Measurements from ENCODE around the gene CEP120.
"Not testable (repeated sequence)": the region's sequence is repeated elsewhere in the genome, so short reads cannot be mapped to it uniquely, and the experiment has no call there.

The CEP120 gene

DNA sequence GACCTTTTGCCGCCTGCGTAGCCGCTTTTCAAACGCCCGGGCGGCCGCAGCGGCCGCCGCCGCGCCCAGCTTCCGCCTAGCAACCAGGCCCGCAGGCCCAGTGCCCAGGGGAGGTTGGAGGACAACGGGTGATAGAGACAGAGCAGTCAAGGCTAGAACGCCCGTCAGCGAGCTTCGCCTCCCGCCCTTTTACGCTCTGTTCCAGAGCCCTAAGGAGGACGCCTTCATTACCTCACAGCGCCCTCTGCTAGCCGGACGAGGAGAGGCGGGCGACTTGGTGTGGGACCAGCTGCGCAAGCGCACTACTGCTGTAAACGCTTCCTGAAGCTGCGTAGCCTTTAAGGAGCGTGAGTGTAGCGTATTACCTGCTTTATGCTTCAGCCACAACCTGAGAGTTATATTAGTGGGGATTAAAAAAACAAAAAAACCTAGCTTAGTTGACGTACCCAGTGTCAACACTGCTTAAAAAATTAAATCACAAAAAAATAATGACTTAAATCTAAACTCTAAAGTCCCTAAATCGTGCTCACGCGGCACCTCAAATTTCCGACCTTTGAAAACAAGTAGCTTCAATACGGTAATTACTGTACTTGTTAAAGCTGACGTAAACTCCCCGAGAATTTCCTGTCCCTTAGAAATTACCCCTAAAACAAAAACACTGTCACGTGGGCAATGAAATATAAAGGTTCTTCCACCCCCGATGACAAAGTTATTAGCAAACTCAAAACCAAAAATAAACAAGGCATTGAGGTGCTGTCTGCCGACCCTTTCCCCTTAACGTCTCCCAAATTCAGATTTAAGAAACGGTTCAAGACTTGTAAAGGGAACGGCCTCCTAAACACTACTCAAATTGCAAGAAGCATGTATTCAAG, at the start of gene CEP120:
Gene CEP120 (minus strand): TSS at position 126 of the 872 bp plus-strand sequence. CDS start 405 bp downstream, outside the sequence.
- H3K4me3 ChIP-seq (ENCODE audit: low read depth, low read length), result peak within 1 kb of the TSS; percentile 64
- peak; percentile 92 for TF ChIP-seq CTCF (IDR thresholded peaks at IDR 0.05; ENCODE audit: control insufficient read depth, extremely low read depth, insufficient read depth)
- peak; percentile 98 for DNase-seq (ENCODE audit: low read depth)

DNA sequence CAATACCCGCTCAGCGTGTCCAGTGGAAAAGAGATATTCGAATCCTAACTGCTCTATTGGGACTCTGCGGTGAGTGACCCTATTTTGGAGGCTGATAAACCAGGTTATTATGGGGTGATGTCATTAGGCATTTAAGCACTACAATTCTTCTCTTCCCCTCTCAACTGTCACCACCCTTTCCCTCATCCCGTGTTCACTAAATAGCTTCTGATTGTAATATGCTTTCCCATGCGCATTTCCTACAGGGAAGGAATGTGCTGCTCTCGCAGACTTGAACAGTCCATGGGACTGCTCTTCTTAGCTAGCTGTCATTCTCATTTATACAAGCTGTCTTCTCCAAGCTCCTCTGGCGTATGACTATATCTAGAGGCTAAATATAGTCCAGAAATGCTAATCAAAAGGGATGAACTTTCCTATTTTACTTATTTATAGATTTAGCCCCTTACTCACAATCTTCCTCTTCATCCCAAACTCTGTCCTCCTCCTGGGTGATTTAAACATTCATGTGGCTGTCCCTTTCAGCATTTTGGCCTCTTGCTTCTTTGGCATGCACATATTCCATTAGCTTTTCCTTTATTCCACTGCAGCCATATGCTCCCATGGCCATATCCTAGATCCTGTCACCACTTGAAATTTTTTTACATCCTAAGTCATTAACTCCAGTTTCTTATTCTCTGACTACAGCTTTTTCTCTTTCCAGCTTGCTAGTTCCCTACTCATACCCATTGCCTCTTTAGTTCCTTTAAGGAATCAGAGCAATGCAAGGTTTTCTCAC, 49.1 kb upstream of the CEP120 start:
- no peak for TF ChIP-seq CTCF (IDR thresholded peaks at IDR 0.05; ENCODE audit: control insufficient read depth, extremely low read depth, insufficient read depth)
- DNase-seq (ENCODE audit: low read depth), result no peak
- H3K4me3 ChIP-seq (ENCODE audit: low read depth, low read length), result no peak overlapping the region

DNA sequence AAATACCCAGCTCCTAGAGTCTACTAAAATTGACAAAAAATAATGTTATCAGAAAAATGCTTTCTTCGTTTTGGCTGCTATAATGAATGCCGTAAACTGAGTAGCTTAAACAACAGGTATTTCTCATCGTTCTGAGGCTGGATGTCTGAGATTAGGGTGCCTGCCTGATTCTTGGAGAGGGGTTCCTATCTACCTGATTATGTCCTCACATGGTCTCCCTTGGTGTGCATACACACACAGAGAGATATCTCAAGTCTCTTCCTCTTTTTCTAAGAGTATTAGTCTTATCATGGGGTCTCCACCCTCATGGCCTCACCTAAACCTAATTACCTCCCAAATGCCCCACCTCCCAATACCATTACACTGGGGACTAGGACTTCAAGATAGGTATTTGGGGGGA, 48.2 kb upstream of the CEP120 start:
- H3K4me3 ChIP-seq (ENCODE audit: low read depth, low read length), result no peak overlapping the region
- TF ChIP-seq CTCF (IDR thresholded peaks at IDR 0.05; ENCODE audit: control insufficient read depth, extremely low read depth, insufficient read depth), result no peak
- no peak for DNase-seq (ENCODE audit: low read depth)

DNA sequence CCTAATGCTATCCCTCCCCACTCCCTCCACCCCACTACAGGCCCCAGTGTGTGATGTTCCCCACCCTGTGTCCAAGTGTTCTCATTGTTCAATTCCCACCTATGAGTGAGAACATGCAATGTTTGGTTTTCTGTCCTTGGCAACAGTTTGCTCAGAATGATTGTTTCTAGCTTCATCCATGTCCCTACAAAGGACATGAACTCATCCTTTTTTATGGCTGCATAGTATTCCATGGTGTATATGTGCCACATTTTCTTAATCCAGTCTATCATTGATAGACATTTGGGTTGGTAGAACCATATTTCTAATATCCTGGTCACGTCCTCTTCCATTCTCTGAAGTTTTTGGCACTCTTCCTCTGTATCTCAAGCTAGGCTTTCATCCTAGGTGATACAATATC, 43.6 kb upstream of the CEP120 start:
- not testable (repeated sequence) for DNase-seq (ENCODE audit: low read depth); H3K4me3 ChIP-seq (ENCODE audit: low read depth, low read length)

GRCh38 chr5:123460296-123460729, 37.1 kb upstream of the CEP120 start:
- no peak for TF ChIP-seq CTCF (IDR thresholded peaks at IDR 0.05; ENCODE audit: control insufficient read depth, extremely low read depth, insufficient read depth)
- DNase-seq (ENCODE audit: low read depth), result no peak
- H3K4me3 ChIP-seq (ENCODE audit: low read depth, low read length), result no peak overlapping the region

DNA sequence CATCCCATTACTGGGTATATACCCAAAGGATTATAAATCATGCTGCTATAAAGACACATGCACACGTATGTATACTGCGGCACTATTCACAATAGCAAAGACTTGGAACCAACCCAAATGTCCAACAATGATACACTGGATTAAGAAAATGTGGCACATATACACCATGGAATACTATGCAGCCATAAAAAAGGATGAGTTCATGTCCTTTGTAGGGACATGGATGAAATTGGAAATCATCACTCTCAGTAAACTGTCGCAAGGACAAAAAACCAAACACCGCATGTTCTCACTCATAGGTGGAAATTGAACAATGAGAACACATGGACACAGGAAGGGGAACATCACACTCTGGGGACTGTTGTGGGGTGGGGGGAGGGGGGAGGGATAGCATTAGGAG, 35.8 kb upstream of the CEP120 start:
- DNase-seq (ENCODE audit: low read depth); H3K4me3 ChIP-seq (ENCODE audit: low read depth, low read length): not testable (repeated sequence)

DNA sequence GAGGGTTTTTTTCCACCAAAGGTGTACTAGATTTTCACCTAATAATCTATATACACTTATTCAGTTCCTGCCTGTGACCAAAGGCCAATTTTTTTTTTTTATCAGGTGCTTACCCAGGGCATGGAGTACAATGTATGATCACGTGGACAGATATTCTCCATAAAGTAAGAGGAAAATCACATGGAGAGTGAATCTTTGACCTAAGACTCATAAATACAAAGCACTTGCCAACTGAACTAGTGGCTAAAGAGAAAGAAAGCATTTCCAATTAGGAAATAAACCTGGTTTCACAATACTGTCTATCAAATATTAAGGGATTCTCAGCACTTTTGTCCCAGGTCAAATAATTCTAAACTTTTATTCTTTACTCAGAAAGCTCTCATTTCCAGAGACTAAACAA, 33.0 kb upstream of the CEP120 start:
- H3K4me3 ChIP-seq (ENCODE audit: low read depth, low read length), result no peak overlapping the region
- no peak for DNase-seq (ENCODE audit: low read depth)
- no peak for TF ChIP-seq CTCF (IDR thresholded peaks at IDR 0.05; ENCODE audit: control insufficient read depth, extremely low read depth, insufficient read depth)

Data from LNCaP clone FGC (cell line).